NCI-H345 treated with DMSO at 0.1 percent for 48 hours (cell line): ENCODE results near the gene NADSYN1.

ENCODE experiments used
- DNase-seq: peaks from one replicate; lab custom pipeline; 2025; ENCODE audit not compliant: unreplicated experiment; lab: John Stamatoyannopoulos, UW

The NADSYN1 gene

GRCh38 chr11:71450939-71451338, 2.1 kb upstream of the NADSYN1 start:
- DNase-seq: no peak

GRCh38 chr11:71451596-71452198, 1.3 kb upstream of the NADSYN1 start:
- DNase-seq: no peak

GRCh38 chr11:71452199-71453036, 585 bp upstream of the NADSYN1 start:
- DNase-seq: peak; percentile 78

- no peak for DNase-seq
Measured at GRCh38 chr11:71453918-71454304, 908 bp downstream of the NADSYN1 start.

- no peak for DNase-seq
Measured at GRCh38 chr11:71454470-71455113, 1.6 kb downstream of the NADSYN1 start.

- no peak for DNase-seq
Measured at GRCh38 chr11:71456294-71456693, 3.3 kb downstream of the NADSYN1 start.

- no peak for DNase-seq
Measured at GRCh38 chr11:71456831-71457230, 3.8 kb downstream of the NADSYN1 start.

GRCh38 chr11:71458146-71459070, 5.4 kb downstream of the NADSYN1 start:
- no peak for DNase-seq

GRCh38 chr11:71459076-71459766, 6.2 kb downstream of the NADSYN1 start:
- no peak for DNase-seq

GRCh38 chr11:71459767-71460320, 6.8 kb downstream of the NADSYN1 start:
- no peak for DNase-seq

GRCh38 chr11:71461696-71462095, 8.7 kb downstream of the NADSYN1 start:
- DNase-seq: no peak

- no peak for DNase-seq
Measured at GRCh38 chr11:71462726-71463125, 9.7 kb downstream of the NADSYN1 start.

GRCh38 chr11:71463331-71464211, 10.6 kb downstream of the NADSYN1 start:
- no peak for DNase-seq

GRCh38 chr11:71465054-71465453, 12.1 kb downstream of the NADSYN1 start:
- DNase-seq: no peak

- no peak for DNase-seq
Measured at GRCh38 chr11:71466358-71466757, 13.4 kb downstream of the NADSYN1 start.

GRCh38 chr11:71467164-71467563, 14.2 kb downstream of the NADSYN1 start:
- DNase-seq: no peak

- no peak for DNase-seq
Measured at GRCh38 chr11:71470946-71471345, 17.9 kb downstream of the NADSYN1 start.

GRCh38 chr11:71472357-71472885, 19.4 kb downstream of the NADSYN1 start:
- DNase-seq: no peak
